Hematopoietic multipotent progenitor cell treated with erythropoietin and hydrocortisone succinate and interleukin-3 and kit ligand, for 8 days (in vitro differentiated cells): ENCODE results near the gene ARCN1.
A peak's percentile ranks its signal among the peaks of the same experiment; 100 is the strongest.
"Not testable (repeated sequence)": the region's sequence is repeated elsewhere in the genome, so short reads cannot be mapped to it uniquely, and the experiment has no call there.

ENCODE experiments used
- DNase-seq: peaks from one replicate; pipeline ENCODE4 v3.0.0-alpha.2; 2015

Gene ARCN1

DNA sequence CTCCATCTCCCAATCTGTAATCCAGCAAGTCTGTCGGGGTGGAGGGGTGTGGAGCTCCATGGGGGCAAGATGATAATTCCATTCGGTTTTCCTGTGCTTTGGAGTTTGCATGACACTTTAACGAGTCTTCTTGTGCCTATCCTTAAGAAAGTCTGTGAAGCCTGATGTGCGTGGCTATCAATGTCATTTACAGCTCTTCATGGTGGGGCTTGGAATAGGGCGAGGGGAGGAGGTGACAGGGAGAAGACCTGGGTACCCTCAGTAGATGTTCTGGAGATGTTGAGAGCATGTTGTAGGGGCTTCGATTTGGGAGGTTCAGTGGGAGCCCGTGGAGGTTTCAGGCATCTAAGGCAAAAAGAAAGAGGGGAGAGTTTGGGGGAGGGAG is 34.6 kb downstream of the ARCN1 start:
- no peak for DNase-seq

- peak; percentile 43 for DNase-seq
These were observed 35.5 kb downstream of the ARCN1 start, which contains the start of gene PHLDB1 for GRCh38 chr11:118607401-118608359. PHLDB1 (plus strand) TSS chr11:118607615; CDS start chr11:118613837, 6,222 bp downstream.

DNA sequence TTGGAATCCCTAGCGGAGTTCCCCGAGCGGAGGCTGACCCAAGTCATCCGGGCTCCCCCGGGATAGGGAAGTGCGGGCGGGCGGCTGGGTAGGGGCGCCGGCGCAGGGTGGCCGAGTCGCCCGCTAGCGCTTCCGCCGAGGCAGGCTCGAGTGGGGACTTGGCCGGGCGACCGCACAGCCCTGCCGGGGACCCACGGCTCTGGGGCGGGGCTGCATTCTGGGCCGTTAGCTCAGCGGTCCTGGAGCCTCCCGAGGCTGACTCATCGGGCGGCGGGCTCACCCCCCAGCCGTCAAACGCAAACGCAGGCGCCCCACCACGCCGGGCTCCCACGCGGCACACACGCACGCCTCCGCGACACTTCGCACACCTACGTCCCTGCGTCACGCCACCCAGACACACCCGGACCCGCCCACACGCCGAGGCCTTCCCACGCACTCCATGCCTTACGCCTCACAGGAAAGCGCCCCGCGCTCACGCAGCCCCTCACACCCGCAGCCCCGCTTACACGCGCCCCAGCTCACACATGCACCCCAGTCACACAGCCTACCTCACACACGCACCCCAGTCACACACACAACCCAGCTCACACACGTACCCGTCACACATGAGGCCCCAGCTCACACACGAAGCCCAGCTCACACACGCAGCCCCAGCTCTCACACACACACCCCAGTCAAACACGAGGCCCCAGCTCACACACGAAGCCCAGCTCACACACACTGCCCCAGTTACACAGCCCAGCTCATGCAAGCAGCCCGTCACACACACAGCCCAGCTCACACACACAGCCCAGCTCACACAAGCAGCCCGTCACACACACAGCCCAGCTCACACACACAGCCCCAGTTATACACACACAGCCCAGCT is 36.4 kb downstream of the ARCN1 start:
- peak; percentile 51 for DNase-seq

GRCh38 chr11:118609380-118610224 is 37.4 kb downstream of the ARCN1 start:
- DNase-seq, result peak; percentile 14

DNA sequence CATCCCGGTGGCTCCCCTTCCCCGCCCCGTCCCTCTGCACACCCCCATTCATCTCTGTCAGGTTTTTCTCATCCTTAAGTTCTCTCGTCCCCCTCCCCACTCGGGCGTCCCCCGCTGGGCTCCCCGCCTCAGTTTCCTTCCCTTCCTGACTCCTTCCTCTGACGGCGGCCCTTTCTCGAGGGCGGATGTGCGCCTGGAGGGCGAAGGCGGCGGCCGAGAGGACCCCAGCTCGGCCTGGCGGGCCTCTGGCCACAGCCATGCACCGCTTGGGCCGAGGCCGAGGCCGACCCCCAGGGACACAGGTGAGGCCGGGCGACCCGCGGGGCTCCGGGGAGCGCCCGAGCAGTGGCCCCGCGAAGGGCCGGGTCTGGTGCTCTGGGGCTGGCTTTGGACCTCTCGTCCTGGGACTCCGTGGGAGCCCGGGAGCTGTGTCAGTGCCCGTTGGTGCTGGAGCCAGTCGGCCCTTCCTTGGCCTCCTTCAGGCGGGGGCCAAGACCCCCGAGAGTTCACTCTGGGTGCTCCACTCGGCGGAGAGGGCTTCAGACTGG is 38.1 kb downstream of the ARCN1 start:
- no peak for DNase-seq

- DNase-seq, result peak; percentile 63
These were observed 38.7 kb downstream of the ARCN1 start for GRCh38 chr11:118610773-118611432.

DNA sequence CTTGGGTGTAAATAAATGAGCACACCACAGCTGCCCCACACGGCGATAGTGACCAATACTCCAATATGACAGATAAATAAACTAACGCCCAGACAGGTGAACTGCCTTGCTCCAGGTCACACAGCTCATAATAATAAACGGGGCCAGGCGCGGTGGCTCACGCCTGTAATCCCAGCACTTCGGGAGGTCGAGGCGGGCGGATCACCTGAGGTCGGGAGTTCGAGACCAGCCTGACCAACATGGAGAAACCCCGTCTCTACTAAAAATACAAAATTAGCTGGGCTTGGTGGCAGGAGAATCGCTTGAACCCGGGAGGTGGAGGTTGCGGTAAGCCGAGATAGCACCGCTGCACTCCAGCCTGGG is 39.2 kb downstream of the ARCN1 start:
- DNase-seq, result not testable (repeated sequence)

DNA sequence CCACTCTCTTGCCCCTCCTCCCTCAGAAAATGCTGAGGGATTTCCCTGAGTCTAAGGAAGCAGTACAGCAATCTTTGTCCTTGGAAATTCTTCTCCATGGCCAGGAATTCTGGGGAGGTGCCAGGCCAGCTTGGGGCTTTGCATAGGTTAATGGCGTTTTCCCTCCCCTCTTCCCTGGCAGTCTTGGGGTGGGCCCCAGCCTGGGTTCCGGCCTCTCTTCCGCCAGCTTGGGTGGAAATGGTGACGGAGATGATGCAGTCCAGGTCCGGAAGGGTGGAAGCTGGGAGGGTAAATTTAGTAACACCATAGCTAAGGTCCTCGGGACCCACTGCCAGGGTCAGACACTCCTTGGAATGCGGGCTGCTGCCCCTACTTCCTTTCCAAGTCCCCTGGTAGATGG is 40.2 kb downstream of the ARCN1 start:
- DNase-seq, result no peak

DNA sequence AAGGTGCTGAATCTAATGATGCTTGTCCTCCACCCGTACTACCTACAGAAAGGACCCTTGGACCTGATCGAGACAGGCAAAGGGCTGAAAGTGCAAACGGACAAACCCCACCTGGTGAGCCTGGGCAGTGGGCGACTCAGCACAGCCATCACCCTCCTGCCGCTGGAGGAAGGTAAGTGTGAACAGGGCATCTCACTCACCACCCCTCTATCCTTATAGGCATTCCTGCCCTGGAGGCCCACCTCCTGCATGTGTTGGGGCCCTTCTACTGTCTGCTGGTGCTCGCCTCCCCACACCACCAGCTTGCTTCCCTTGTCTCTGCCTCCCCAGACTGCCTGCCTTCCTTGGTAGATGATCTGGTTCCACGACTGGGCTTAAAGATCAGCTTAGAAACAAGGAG is 42.3 kb downstream of the ARCN1 start:
- no peak for DNase-seq

GRCh38 chr11:118615282-118615975 is 43.2 kb downstream of the ARCN1 start:
- DNase-seq, result no peak

- DNase-seq, result no peak
These were observed 43.8 kb downstream of the ARCN1 start for GRCh38 chr11:118615976-118616371.

DNA sequence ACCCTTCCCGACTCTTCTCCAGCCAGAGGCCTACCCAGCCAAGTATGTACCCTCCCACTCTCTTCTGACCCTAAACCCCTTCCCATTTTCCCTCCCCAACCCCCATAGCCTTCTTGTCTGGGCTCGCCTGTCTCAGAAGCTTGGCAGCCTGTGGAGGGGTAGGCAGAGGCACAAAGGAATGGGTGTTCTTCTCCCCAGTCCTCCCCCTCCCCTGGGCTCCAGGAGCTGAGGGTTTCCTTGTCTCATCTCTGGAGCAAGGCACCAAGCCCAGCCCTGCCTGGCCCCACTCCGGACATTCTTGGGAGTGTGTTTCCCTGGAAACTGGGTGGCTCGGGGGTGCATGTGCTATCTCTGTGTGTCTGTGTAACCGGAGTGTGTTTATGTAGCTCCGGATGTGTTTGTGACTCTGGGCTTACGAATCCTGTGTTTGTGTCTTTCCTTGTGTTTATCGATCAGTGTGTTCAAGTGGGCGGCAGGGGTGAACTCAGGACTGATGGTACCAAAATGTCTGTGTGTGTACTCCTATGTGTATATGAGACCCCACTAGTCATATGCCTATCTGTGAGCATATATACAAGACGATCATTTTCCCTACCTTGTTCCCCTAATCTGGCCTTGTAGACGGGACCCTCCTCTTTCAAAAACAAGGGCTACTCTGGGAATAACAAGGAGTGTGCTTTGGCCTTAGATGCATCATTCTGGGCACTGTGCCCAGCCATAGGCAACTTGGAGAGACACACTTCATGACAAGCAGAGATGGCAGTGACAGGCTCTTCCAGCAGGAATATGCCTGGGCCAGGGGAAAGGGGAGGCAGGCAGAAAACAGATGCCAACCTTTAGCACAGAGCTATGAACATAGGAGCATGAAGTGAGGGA is 46.1 kb downstream of the ARCN1 start:
- no peak for DNase-seq

DNA sequence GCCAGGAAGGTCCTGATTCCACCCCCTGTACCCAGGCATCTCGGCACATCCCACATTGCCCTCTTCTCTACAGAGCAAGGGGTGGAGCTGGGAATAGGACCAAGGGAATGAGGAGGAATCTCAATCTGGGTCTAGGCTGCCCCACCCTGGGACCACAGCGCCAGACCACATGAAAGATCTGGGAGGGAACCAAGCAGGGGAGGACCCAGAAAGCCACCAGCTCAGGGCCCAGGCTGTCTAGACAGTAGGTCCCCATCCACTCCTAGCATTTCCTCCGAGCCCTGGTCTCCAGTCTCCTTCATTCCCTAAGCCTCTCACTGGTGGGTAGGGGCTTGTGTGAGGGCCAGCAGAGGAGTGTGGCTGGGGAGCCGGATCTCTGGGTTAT is 46.8 kb downstream of the ARCN1 start:
- DNase-seq, result no peak

- DNase-seq, result no peak
These were observed 47.4 kb downstream of the ARCN1 start for GRCh38 chr11:118619444-118620197.

GRCh38 chr11:118620529-118621070 is 48.4 kb downstream of the ARCN1 start:
- DNase-seq, result no peak

DNA sequence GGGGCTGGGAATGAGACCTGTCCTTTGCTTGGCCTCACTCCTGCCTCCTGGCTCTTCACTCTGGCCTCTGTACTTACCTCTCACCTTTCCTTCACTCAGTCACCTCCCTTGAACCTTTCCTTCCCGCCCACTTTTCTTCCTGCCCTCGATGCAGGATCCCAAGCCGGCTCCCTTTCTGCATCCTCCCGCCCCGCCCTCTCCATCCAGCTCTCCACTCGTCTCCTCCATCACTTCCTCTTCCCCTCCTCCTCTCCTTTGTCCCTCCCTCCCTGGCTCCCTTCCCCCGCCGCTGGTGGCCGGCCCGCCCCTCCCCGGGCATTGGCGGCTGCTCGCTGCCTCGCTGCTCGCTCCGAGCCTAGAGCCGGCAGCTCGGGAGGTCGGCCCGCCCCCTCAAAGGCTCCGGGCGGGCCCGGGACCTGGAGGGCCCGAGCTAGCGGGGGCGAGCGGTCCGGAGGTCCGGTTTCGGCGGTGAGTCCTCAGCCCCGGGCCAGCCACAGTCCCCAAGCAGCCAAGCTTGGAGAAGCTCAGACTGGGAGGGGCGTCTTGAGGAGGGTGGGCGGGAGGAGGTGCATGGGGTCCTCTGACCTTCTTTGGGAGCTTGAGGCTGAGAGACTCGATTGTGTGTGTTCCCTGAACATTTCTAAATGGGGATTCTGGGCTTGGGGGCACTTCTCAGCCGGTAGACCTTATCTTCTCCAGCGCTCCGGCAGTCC is 49.0 kb downstream of the ARCN1 start:
- DNase-seq, result peak; percentile 24

- DNase-seq, result no peak
These were observed 49.7 kb downstream of the ARCN1 start for GRCh38 chr11:118621784-118622375.
